Heart left ventricle (tissue), 16 donors: ENCODE measurements around the gene PCDHB13. TPM values are rescaled to one million over a fixed set of nuclear protein-coding genes. Genes with fewer than 3 reads are reported as not detected.
"Not testable (repeated sequence)": the region's sequence is repeated elsewhere in the genome, so short reads cannot be mapped to it uniquely, and the experiment has no call there.

Experiments used
- ATAC-seq, 4 donors: fragments of 200-7000 bp; cut with Tn5 transposase; one replicate each; pipeline ENCODE4 v1.9.1; 2020 to 2022; ENCODE audit warnings: moderate library complexity in 4 of 4, mild to moderate bottlenecking in 3 of 4, moderate number of reproducible peaks in 1 of 4
- DNase-seq, 5 donors: peaks; one replicate each; pipeline ENCODE4 v3.0.0-alpha.2; 2020
- H3K27ac ChIP-seq, 12 donors: fragments of 200-600 bp; sonication (generic) in 4 of 12; one replicate each; pipeline versions ENCODE4 v1.5.0 to v1.8.0; 2016 to 2022; ENCODE audit warnings: mild to moderate bottlenecking in 2 of 12
- H3K27me3 ChIP-seq, 9 donors: fragments of 200-600 bp; sonication (generic) in 2 of 9; one replicate each; pipeline versions ENCODE4 v1.5.1 to v1.8.0; 2016 to 2022; ENCODE audit warnings: mild to moderate bottlenecking in 3 of 9
- H3K36me3 ChIP-seq, 9 donors: fragments of 200-600 bp; sonication (generic) in 2 of 9; one replicate each; pipeline versions ENCODE4 v1.5.0 to v1.8.0; 2018 to 2022; ENCODE audit warnings: mild to moderate bottlenecking in 2 of 9
- H3K4me1 ChIP-seq, 12 donors: fragments of 200-600 bp; sonication (generic) in 4 of 12; one replicate each; pipeline versions ENCODE4 v1.5.0 to v1.8.0; 2016 to 2022; ENCODE audit warnings: mild to moderate bottlenecking in 3 of 12
- H3K4me3 ChIP-seq, 12 donors: fragments of 200-600 bp; sonication (generic) in 4 of 12; one replicate each; pipeline versions ENCODE4 v1.5.0 to v1.8.0; 2017 to 2022; ENCODE audit warnings: mild to moderate bottlenecking in 9 of 12, moderate library complexity in 4 of 12
- H3K9me3 ChIP-seq, 12 donors: fragments of 200-600 bp; sonication (generic) in 4 of 12; one replicate each; pipeline versions ENCODE4 v1.5.0 to v1.8.0; 2016 to 2022; ENCODE audit warnings: mild to moderate bottlenecking in 1 of 12
- CTCF ChIP-seq, 12 donors: fragments of 200-600 bp; sonication (generic) in 4 of 12; IDR thresholded peaks; one replicate each; pipeline versions ENCODE4 v1.5.0 to v1.8.0; 2018 to 2022; ENCODE audit warnings: antibody characterized with exemption in 12 of 12, mild to moderate bottlenecking in 5 of 12
- POLR2A ChIP-seq, 2 donors: fragments of 450-650 bp; IDR thresholded peaks; one replicate each; pipeline ENCODE4 v1.6.1; 2017; ENCODE audit warnings: antibody characterized with exemption in 2 of 2, mild to moderate bottlenecking in 2 of 2, moderate library complexity in 2 of 2
- WGBS, 4 donors: extraction: QIAGEN DNeasy Blood & Tissue Kit in 2 of 4; methylation state at CpG; one replicate each; pipeline versions ENCODE4 v1.1.5 to v1.1.7; 2013 to 2018; 5-methylcytosine and 5-hydroxymethylcytosine counted together
- intact Hi-C, 10 donors: fragments of 100-400 bp; cut with DNase I; formaldehyde crosslinking; loops; one replicate each; pipeline versions ENCODE4 v1.11.1 to v1.14.2; 2022
- long read RNA-seq, 3 donors: library from polyadenylated mRNA; unstranded; transcript quantifications; one replicate each; pipeline ENCODE4 v2.0.0, GENCODE V29; 2020 to 2021
- polyA plus RNA-seq, 2 donors: library from polyadenylated mRNA; stranded (reverse); fragments of 200-250 nt; gene quantifications; one replicate each; pipeline ENCODE4 v1.2.3, GENCODE V29; 2013
- total RNA-seq, 9 donors: library from RNA; depleted of rRNA in 2 of 9; stranded (reverse); fragments of >200 nt in 2 of 9; fragmentation: NEBNext Ultra II Directional in 3 of 9; extraction: Animal tissue kit (Norgen Biotek cat#: 25700) in 3 of 9; gene quantifications; one replicate each; pipeline versions ENCODE4 v1.1.0 to v1.2.4, GENCODE V29; 2016 to 2023
- donor health status: ischemic (EF 13 %, LVEDD 7.1; RV severe dilation, severe dysfunction).
- donor health status: healthy with polysubstance abuse.
- donor health status: DM: no; HTN: yes; CAD: no.
- donor health status: DM: no; HTN: no; CAD: no.
- donor health status: ischemic (EF 25% LVEDD 6.9; RV normal size, moderate dysfunction).
- donor health status: ischemic (EF 25% LVEDD 5.7; RV mildly dilated, moderate dysfunction).
- donor health status: healthy.
- donor health status: DM: yes; HTN: yes; CAD: no.
- donor health status: ischemic (EF 35%, LVEDD 5.7; RV mildly dilated, moderate dysfunction).
- donor health status: nonischemic (EF 11% LVEDD 7.7; RV severe dilation, severe dysfunction).
- donor health status: DM: yes; HTN: yes; CAD: no.
- donor health status: PGD.
- donor health status: ischemic (EF 29% LVEDD 5.4; RV normal size, mild dysfunction).
- donor health status: nonischemic (EF 23%, LVEDD 6.1; RV moderate dilation, normal function).

Gene PCDHB13
- 1 to 10 TPM; 2.5 to 5.9 (median 3.6) TPM for total RNA-seq
- polyA plus RNA-seq = 1 to 10 TPM in 1 of 2 donors, under 1 TPM in 1; 0.99 to 1.5 TPM
- long read RNA-seq, donor 1 = 0 reads
- long read RNA-seq, donor 2, full-length matches to known transcripts = 11 of 11 reads
- long read RNA-seq, donor 2, partial matches to known transcripts = 0 of 11 reads
- long read RNA-seq, donor 2, other reads (novel, unspliced or antisense) = 0 of 11 reads
- long read RNA-seq, donor 3 = 0 reads

DNA sequence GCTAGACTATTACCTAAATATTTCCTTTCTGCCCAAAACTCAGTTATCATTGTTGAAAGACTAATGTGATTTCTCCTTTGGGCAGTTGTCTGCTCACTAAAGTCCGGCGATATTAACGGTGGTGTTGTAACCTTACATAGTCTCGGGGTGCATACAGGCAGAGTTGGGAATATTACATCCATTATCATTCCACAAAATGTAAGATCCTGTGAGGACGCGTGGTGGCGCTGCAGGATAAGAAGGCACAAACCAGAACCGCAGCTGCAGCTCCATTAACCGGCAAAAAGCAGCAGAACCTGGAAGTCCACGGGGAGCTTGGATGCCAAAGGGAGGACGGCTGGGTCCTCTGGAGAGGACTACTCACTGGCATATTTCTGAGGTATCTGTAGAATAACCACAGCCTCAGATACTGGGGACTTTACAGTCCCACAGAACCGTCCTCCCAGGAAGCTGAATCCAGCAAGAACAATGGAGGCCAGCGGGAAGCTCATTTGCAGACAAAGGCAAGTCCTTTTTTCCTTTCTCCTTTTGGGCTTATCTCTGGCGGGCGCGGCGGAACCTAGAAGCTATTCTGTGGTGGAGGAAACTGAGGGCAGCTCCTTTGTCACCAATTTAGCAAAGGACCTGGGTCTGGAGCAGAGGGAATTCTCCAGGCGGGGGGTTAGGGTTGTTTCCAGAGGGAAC lies at the start of gene PCDHB13:
Gene PCDHB13 (plus strand): TSS at position 264 of the 684 bp plus-strand sequence. CDS start 205 bp downstream, at position 469.
- not testable (repeated sequence) for H3K27me3 ChIP-seq, H3K36me3 ChIP-seq, H3K4me1 ChIP-seq, H3K27ac ChIP-seq
- Histone ChIP-seq H3K4me3 (peak within 1 kb of the TSS in 10 of 12 donors; percentile 18 to 49 (median 37)), H3K9me3 (peaks cover 0 to 91% (median 48%) of the 10 kb centered on the region in 12 donors)
- ATAC-seq (peak; percentile 80 to 93 (median 83)), DNase-seq (peak in 4 of 5 donors; percentile 29 to 77 (median 64))
- TF ChIP-seq CTCF (IDR thresholded peaks at IDR 0.05) = peak in 10 of 12 donors; percentile 16 to 62 (median 48)
- WGBS, 4 donors = 5 to 11% (median 6%) methylated on average over 9 to 15 of the region's 18 CpGs
- intact Hi-C loops = loop anchor here in 2 of 10 donors (5.0 to 10.0 kb wide), 2 partner anchors 351 to 354 kb away; no protein-coding TSS in a partner anchor

- TF ChIP-seq CTCF (IDR thresholded peaks at IDR 0.05) = peak in 11 of 12 donors; percentile 31 to 55 (median 42)
- TF ChIP-seq POLR2A (IDR thresholded peaks at IDR 0.05) = no peak
- Histone ChIP-seq H3K27ac (no peak within 1 kb of the TSS), H3K4me3 (peak within 1 kb of the TSS in 10 of 12 donors; percentile 6 to 56 (median 25)), H3K4me1 (no peaks in the 10 kb centered on the region), H3K27me3 (peaks cover 0 to 47% (median 22%) of the 10 kb centered on the region in 9 donors), H3K36me3 (no peaks in the 10 kb centered on the region), H3K9me3 (peaks cover 0 to 63% (median 19%) of the 10 kb centered on the region in 12 donors)
- no peak for ATAC-seq
- DNase-seq = no peak
- 24 to 32% (median 29%) methylated on average over 20 of the region's 20 CpGs for WGBS, 4 donors
- intact Hi-C loops = loop anchor here in 3 of 10 donors (10.0 kb wide), 1 partner anchor 392 kb away; no protein-coding TSS in a partner anchor
Measured at GRCh38 chr5:141172381-141173204, 41.1 kb upstream of the PCDHB13 start, which contains the start of gene PCDHB7. Gene PCDHB7, plus strand, starts transcription at chr5:141172644. Its CDS starts 192 bp downstream, at chr5:141172836.

GRCh38 chr5:141174291-141175104 lies 39.2 kb upstream of the PCDHB13 start:
- H3K4me3 ChIP-seq, DNase-seq, H3K4me1 ChIP-seq, ATAC-seq, H3K27ac ChIP-seq, H3K36me3 ChIP-seq: not testable (repeated sequence)
- 34 to 38% (median 35%) methylated on average over 40 to 79 of the region's 79 CpGs for WGBS, 4 donors
- Histone ChIP-seq H3K27me3 (peaks cover 0 to 51% (median 31%) of the 10 kb centered on the region in 9 donors), H3K9me3 (peaks cover 0 to 74% (median 19%) of the 10 kb centered on the region in 12 donors)
- intact Hi-C loops = loop anchor here in 3 of 10 donors (10.0 kb wide), 1 partner anchor 390 kb away; no protein-coding TSS in a partner anchor

DNA sequence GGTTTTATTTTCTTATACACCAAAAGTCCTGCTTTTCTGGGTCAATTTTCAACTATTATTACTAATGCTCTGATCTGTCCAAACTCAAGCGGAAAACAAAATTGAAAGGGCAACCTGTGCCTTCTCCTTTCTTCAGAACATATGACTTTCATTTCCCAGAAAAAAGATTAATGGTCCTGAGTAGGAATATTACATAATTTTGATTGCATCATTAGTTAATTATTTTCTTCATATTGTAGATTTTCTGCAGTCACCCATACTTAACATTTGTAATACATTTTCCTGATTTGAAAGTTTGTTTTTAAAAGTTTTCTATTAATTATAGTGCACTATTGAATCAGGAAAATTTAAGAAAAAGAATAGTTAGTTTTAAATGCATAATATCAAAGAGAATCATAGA lies 37.8 kb upstream of the PCDHB13 start:
- intact Hi-C loops = loop anchor here in 3 of 10 donors (10.0 kb wide), 1 partner anchor 389 kb away; no protein-coding TSS in a partner anchor
- peaks cover 0 to 63% (median 33%) of the 10 kb centered on the region in 9 donors for H3K27me3 ChIP-seq
- ATAC-seq = no peak
- WGBS, 4 donors = 62 to 77% (median 63%) methylated on average over 1 of the region's 1 CpG
- H3K4me1 ChIP-seq = no peaks in the 10 kb centered on the region
- no peak overlapping the region for H3K4me3 ChIP-seq
- H3K27ac ChIP-seq = no peak overlapping the region
- no peaks in the 10 kb centered on the region for H3K36me3 ChIP-seq
- no peak for DNase-seq
- H3K9me3 ChIP-seq = peaks cover 0 to 75% (median 21%) of the 10 kb centered on the region in 12 donors
- TF ChIP-seq POLR2A (IDR thresholded peaks at IDR 0.05) = no peak
- TF ChIP-seq CTCF (IDR thresholded peaks at IDR 0.05) = no peak
